Upper lobe of left lung (tissue), 4 donors: Measurements from ENCODE around the gene RAB44.

Source experiments
- CTCF ChIP-seq, 6 experiments: fragments of 450-650 bp in 4 of 6; fragments of 200-600 bp in 2 of 6; sonication (generic) in 2 of 6; IDR thresholded peaks; one replicate each; pipeline ENCODE4 v1.5.1; 2016 to 2019; ENCODE audit warnings: antibody characterized with exemption in 6 of 6
- POLR2A ChIP-seq, 4 donors: fragments of 450-650 bp; IDR thresholded peaks; one replicate each; pipeline ENCODE4 v1.5.1; 2016 to 2017; ENCODE audit warnings: antibody characterized with exemption in 4 of 4, mild to moderate bottlenecking in 2 of 4

DNA sequence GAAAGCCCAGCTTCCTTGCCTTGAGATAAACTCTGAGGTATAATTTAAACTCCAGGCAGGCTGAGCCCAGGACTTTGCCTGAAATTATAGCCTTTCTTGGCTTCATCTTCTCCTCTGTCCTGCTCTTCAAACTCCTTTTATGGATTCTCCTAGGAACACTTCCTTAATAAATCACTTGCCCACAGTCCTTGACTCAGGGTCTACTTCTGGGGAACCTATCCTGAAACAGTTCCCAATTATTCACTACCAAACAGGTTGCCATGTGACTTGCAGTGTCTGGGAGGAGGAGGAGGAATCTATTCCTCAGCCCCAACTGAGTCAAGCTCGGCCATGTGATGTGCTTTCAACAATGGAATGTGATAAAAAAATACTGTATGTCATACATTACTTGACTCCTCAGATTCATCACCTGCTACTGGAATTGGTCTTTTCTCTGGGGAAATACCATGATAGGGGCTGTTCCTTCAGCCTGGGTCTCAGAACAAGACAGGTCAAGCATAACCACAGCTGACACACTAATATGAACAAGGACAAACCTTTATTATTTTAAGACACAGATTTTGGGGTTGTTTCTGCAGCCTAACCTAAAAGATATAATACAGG, 39.6 kb upstream of the RAB44 start:
- TF ChIP-seq CTCF (IDR thresholded peaks at IDR 0.05) (no peak), POLR2A (IDR thresholded peaks at IDR 0.05) (no peak)
